Lower leg skin (tissue), 3 donors: Measurements from ENCODE around the gene GABRE.

Experiments used
- POLR2A ChIP-seq, 2 donors: fragments of 450-650 bp; IDR thresholded peaks; one replicate each; pipeline ENCODE4 v1.6.1; 2016 to 2017; ENCODE audit warnings: antibody characterized with exemption in 2 of 2, mild to moderate bottlenecking in 1 of 2, moderate library complexity in 1 of 2
- TF ChIP-seq, protein P1 (sequence below), 3 donors: fragments of 450-650 bp; IDR thresholded peaks; one replicate each; pipeline ENCODE4 v1.5.1; 2016; ENCODE audit warnings: antibody characterized with exemption in 3 of 3, mild to moderate bottlenecking in 3 of 3, moderate library complexity in 2 of 3

- no peak for TF ChIP-seq POLR2A (IDR thresholded peaks at IDR 0.05)
- TF ChIP-seq, protein P1, sequence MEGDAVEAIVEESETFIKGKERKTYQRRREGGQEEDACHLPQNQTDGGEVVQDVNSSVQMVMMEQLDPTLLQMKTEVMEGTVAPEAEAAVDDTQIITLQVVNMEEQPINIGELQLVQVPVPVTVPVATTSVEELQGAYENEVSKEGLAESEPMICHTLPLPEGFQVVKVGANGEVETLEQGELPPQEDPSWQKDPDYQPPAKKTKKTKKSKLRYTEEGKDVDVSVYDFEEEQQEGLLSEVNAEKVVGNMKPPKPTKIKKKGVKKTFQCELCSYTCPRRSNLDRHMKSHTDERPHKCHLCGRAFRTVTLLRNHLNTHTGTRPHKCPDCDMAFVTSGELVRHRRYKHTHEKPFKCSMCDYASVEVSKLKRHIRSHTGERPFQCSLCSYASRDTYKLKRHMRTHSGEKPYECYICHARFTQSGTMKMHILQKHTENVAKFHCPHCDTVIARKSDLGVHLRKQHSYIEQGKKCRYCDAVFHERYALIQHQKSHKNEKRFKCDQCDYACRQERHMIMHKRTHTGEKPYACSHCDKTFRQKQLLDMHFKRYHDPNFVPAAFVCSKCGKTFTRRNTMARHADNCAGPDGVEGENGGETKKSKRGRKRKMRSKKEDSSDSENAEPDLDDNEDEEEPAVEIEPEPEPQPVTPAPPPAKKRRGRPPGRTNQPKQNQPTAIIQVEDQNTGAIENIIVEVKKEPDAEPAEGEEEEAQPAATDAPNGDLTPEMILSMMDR (IDR thresholded peaks at IDR 0.05): no peak
These were observed 10.4 kb upstream of the GABRE start for GRCh38 chrX:151984902-151985301.
